ENCODE data around the gene SEC61B.

SEC61B gene

DNA sequence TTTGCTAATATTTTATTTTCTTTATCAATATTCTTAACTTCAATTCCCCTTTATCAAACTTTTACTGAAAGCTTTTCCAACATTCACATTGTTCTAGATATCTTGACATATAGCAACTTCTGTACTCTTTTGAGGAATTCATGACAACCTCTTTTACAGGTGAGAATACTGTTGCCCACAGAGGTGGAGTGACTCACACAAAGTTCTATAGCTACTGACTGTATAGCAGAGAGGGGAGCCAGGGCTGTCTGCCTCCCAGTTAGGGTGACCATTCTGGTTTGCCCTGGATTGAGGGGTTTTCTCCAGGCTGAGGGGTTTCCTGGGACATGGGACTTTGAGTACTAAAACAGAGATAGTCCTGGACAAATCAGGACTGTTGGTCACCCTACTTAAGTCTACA is 16.2 kb downstream of the SEC61B start:
- no peak for DNase-seq (ENCODE audit: low read depth)

DNA sequence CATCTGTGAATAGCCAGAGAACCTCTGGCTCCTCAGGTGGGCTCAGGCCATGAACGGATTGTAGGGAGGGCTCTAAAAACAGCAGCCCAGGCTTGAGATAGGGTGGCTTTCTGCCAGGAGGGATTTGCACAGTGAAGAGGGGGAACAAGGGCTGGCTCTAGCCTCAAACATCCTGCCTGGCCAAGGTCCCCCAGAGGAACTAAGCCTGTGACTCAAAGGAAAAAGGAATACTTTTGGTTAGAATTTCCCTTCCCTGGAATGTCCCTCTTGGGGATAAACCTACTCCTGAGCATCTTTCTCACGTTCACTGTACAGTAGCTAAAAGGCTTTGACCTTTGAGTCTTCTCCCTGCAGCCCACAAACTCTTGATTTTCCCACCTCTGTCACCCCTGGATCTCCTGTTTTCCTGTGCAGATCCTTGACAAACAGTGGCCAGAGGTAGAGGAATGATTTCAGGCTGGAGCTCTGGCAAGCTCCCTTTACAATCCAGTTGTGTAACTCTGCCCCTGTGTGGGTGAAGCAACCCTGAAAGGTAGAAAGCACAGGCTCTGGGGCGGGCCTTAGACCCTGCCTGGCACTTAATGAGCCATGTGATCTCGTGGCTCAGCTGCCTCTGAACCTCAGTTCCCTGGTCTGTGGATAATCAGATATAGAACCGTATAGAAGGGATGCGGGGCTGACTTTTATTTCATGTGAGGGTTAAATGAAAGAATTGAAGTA is 17.4 kb downstream of the SEC61B start:
- DNase-seq (ENCODE audit: low read depth): no peak

DNA sequence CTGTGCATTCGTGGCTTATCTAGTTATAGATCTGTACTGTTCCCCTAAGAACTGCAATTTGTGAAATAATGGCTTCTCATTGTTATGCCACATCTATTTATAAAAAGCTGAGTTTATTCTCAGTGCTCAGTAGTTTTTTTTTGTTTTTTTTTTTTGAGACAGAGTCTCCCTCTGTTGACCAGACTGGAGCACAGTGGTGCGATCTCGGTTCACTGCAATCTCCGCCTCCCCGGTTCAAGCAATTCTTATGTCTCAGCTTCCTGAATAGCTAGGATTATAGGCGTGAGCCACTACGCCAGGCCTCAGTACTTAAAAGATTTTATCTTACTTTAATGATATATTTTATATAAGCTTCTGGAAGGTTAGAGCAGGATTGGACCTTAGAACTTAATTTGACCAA is 19.0 kb downstream of the SEC61B start:
- no peak for DNase-seq (ENCODE audit: low read depth)

DNA sequence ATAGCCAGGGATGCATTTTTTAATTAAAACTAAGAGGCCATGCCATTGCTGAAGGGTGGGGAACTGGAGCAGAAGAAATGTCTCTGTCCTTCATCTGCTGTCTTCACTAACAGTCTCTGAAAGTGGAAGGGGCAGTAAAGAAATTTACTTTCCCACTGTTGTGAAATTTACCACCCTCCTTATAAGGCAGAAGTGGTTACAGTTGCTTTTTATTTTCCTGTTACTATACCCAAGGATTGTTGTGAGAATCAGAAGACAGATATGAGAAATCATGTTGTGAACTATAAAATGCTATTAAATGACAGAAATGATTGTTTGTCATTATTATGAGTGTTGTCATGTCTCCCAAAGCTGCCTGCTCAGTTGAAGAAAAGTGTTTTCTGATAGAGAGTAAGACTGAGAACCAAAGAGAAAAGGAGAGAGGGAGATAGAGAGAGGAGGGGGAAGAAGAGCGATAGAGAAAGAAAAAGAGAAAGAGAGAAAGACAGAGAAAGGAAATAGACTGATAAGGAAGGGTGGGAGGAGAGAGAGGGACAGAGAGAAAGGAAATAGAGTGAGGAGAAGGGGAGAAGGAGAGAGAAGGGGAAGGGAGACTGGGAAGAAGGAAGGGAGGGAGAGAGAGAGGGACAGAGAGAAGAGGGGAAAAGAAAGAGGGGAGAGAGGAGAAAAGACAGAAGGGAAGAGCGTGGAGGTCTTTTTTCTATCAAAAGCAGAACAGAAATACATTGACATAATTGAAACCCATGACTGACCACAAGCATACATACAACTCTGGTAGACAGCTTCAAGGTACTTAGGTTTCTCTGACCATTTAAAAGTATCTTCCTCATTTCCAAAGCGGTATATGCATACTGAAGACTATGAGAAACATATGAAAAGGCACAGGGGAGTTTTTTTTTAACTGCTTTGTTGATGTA is 22.5 kb downstream of the SEC61B start:
- DNase-seq (ENCODE audit: low read depth): no peak

DNA sequence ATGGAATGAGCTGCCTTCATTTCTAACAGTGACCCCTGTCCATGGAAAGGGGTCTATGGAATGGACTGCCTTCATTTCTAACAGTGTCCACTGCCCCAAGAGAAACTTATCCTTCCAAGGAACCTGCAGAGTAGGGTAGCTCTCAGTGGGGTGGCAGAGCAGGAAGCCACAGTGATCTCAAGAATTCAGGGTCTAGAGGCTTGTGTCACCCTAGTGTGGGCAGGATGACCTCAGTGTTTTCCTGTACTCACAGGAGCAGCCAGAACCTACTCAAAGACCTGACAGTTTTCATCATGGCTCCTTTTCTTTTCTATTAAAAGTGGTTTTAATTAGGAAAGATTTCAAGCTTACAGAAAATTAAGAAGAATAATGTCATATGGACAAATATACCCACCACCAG is 27.5 kb downstream of the SEC61B start:
- DNase-seq (ENCODE audit: low read depth): no peak

DNA sequence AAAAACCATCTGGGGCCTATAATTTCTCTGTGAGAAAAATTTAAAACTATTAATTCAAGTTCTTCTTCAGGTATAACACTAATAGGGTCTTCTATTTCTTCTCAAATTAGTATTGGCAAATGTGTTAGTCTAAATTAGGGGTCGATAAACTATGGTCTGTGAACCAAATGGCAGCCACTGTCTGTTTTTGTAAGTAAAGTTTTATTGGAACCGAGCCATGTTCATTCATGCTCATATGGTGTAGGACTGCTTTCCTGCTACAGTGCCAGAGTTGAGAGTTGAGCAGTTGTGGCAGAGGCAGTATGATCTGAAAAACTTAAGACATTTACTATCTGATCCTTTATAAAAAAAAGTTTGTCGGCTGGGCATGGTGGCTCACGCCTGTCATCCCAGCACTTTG is 29.1 kb downstream of the SEC61B start:
- no peak for DNase-seq (ENCODE audit: low read depth)

DNA sequence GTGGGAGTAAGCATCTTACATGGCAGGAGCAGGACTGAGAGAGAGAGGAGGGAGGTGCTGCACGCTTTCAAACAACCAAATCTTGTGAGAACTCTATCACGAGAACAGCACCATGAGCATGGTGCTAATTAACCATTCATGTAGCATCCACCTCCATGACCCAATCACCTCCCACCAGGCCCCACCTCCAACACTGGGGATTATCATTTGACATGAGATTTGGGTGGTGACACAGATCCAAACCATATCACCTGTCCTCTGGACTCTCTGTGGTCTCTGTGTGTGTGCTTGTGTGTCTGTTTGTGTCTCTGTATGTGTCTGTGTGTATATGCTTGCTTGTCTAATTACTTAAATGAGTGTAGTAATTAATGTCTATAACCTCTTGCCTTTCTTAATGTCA is 31.1 kb downstream of the SEC61B start:
- DNase-seq (ENCODE audit: low read depth): no peak

DNA sequence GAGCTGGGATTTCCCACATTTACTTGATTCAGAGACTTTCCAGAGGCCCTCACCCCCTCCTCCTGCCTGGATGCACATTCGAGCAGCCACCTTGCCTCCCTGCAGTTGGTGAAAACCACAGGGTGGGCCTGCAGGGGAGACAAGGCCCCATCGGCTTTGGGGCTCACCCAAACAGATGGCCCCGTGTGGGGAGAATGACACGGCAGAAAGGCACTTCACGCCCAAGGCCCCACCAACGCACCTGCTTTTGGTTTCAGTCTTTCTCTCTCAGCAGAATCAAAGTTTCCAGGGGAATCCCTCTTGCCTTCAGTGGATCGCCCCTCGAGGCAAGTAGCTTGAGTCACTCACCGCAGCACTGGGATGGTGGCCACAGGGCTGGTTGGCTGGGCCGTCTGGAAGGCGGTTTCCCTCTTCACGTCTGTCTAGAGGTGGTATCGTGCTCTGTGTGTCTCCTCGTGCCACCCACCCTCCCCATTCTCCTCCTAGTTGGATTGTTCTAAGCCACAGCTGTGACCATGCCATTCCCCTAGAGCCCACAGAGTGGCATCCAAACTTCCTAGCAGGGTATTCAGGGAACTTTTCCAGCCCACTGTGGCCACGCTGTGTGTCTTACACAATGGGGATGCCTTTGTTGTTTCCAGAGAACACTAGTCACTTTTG is 31.8 kb downstream of the SEC61B start:
- DNase-seq (ENCODE audit: low read depth): peak; percentile 74

DNA sequence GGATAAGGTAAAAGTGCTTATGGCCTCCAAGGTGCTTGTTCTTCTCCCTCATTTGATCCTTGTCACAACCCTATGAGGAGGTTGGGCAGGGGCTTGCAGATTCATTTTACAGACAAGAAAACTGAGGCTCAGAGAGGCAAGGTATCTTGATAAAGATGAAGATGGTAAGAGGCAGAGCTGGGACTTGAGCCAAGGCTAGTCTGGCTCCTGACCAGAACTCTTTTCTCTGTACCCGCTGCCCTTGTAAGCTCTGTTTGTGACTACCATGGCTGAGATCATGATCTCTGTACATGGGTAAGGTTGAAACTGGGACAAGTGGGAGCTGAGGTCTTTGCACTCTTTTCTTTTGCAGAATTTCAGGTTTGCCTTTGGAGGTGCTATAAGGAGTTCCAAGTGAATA is 33.6 kb downstream of the SEC61B start:
- DNase-seq (ENCODE audit: low read depth): no peak

DNA sequence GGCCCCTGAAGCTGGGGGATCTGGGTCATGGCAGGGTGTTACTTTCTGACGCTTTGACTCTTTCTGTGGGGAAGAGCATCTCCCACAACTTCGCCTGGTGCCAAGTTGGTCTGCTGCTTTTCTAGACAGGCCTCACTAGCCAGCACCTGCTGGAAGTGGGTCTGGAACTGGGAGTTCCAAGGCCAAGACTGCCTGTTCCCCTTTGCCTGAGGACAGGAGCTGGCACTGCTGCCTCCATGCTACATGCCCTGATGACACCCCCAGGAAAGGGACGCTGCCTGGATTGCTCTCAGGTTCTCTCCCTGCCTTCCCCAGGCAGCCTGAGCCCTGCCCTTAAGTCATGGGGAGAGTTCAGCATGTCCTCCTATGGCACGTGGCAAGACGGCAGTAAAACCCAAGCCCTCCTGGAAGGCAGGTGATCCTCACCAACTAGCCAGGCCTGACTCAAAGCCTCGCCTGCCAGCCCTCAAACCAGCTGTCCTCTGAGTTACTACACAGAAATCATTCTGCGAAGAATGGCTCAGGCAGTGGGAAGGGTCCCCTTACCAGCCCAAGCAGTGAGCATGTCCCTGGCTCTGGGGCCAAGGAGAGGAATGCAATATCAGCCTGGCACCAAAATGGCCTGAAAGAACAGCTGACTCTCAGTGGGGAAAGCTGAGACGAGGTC is 35.8 kb downstream of the SEC61B start:
- DNase-seq (ENCODE audit: low read depth): no peak

DNA sequence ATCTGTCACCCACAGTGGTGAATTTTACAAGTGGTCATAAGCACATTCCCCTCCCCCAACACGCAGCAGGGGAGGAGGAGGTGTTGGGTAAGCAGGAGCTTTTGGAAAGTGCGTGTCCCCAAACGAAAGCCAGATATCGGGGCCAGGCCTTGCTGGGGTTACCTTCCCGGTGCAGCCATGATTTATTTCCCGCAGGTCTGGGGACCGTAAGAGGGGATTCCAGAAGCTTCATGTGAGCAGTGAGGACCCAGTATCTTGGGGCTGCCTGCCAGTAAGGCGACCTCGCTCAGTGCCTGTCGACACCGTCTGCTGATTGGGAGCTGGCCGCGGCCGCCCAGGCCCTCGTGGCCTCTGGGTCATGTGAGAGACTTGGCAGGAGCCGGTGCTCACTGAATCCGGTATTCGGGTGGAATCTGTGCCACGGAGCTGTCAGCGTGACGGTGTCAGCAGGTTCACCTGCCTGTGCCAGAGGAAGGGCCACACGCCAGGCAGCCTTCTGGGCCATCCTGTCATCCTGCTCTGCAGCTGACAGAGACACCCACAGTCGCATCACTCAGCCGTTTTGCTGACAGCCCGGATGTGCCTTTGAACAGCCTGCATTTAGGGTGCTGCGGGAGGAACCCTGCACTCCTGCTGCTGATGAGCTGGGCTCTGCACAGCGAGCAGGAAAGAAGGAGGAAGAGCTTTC is 37.3 kb downstream of the SEC61B start:
- peak; percentile 18 for DNase-seq (ENCODE audit: low read depth)

DNA sequence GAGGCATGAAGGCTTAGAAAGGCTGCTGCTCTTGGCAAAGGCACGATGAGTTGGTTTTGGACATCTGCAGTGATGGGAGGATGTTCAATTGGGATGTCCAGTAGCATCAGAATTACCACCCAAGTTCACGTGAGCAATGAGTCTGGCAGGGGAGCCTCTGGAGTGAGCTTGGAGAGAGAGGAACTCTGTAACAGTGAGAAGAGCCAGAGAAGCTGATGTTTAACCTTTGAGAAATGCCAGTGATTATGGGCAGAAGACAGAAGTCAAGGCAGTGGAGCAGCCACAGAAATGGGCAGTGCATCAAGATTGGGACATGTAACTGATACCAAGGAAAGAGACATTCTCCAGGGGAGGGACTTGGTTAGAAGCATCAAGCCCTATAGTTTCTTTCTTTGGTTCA is 39.8 kb downstream of the SEC61B start:
- DNase-seq (ENCODE audit: low read depth): no peak

DNA sequence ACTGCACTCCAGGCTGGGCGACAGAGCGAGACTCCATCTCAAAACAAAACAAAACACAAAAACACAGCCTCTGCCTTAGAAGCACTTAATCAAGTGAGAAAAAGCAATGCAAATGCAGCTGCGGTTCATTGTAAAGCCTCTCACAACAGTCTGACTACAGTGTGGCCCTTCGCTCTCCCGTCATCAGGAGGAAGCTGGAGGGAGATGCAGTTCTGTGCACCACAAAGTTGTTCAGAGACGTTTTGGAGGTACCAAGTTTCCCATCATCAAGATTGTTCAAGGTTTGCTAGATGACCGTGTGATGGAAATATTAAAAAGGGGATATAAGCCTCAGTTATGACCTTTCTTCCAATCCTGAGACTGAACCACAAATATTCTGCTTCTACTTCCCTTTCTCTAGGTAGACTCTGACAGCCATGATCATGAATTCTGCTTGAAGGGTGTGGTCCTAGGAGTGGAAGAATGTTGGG is 40.9 kb downstream of the SEC61B start:
- DNase-seq (ENCODE audit: low read depth): no peak

DNA sequence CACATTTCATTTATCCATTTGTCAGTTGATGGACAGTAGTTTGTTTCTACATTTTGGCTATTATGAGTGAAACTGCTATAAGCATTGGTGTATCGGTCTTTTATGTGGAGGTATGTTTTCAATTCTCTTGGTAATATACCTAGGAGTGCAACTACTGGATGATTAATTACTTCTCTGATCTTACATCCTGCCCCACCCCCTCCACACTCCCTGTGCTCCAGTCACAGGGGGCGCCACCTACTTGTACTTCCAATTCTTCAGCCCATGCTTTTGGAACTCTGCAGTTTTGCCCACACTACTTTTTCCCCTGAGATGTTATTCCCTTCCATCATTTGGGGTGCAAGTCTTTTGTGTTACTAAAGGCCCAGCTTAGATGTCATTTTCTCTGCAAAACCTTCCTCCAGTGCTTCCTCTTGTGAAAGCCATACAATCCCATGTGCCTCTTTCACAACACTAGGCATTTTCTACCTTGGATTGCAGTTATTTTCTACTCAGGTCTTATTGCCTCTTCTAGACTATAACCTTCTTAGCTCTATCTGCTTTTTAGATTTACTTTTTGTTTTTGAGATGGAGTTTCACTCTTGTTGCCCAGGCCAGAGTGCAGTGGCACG is 42.1 kb downstream of the SEC61B start:
- DNase-seq (ENCODE audit: low read depth): no peak

DNA sequence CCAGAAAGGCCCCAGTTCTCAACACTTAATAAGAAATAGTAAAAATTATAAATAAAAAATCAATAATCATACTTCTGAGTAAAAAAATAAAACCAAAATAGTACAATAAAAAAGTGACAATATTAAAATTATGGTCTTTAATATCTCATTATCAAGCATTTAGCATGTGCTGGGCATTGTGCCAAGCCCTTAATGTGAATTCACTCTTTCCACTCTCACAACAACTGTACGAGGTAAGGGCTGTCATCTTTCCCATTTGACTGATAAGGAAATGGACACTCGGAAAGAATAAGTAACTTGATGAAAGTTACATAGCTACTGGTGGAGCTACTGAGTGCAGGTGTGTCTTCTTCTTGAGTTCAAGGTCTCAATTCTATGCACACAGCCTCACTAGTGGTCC is 43.6 kb downstream of the SEC61B start:
- DNase-seq (ENCODE audit: low read depth): no peak

DNA sequence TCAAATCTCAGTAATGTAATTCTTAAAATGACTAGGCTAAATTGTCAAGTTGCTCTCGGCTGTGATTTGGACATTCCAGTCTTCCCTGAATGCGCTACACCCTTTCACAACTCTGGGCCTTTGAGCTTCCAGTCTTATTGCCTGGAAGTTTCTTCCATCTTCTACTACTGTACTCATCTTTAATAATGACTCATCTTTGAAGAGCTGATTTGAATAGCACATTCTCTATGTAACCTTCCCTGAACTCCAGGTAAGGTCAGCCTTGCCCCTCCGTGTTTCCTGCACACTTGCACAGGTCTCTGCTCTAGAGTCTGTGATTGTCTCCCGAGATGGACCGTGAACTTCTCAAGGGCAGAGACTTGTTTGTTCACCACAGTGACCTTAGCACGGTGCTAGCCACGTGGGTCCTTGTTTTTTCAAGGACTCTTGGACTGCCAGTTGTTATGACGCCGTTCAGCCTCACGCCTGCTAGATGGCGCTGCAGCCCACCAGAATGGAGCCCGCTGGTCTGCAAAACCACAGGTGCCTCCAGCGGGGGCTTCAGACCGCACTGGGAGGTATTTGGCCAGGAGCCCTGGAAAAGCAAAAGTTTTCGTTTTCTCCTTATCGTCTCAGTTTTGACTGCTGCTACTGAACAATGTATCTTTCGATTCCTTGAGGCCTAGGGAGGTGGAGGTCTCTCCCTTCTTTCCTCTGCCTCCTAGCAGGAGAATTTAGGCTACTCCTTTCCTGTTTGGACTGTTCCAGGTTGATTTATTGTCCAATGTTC is 44.4 kb downstream of the SEC61B start:
- DNase-seq (ENCODE audit: low read depth): peak; percentile 24

DNA sequence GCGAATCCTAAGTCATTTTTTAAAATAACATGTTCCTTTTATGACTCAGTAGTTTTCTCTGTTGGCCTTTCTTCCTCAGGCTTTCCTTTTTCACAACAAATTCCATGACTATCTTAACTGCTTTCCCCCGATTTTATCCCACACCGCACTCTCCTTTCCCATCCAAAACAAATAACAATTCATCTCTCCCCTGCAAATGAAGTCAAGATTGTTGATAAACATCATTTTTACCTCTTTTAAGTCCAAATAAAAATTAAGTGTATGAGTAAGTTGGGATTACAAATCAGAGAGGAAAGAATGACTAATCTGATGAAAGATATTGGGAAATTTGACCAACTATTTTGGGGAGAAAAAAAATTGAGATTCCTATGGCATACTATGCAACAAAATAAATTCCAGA is 47.3 kb downstream of the SEC61B start:
- DNase-seq (ENCODE audit: low read depth): no peak

DNA sequence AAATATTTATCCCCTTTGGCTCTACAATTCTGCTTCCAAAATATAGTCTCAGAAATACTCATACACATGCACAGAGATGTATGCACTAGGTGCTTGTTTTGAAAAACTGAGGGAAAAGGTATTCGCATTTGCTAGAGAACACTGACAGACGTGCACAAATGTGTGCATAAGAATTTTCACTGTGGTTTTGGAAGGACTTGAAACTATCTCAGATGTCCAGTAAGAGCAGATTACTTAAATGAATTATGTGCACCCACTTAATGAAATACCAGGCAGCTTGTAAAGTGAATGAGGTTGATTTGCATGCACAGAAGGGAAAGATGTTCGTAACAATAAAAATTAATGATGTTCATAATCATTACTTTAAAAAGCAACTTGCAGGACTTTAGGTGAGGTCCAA is 48.4 kb downstream of the SEC61B start:
- no peak for DNase-seq (ENCODE audit: low read depth)

DNA sequence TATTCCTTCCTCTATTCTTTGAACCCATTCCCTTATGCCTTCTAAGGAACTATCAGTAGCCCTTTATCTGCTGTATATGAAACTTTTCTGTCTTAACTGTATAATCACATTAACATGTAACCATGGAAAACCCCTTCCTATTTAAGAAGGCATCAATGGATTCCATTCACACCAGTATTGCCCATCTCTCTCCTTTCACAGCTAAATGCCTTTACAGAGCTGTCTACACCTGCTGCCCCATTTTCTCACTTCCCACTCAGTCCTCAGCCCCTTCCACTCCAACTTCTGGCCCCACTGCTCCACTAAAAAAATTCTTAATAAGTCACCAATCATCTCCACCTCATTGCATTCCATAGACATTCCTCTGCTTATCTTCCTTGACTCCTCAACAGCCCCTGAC is 50.8 kb downstream of the SEC61B start:
- DNase-seq (ENCODE audit: low read depth): no peak

DNA sequence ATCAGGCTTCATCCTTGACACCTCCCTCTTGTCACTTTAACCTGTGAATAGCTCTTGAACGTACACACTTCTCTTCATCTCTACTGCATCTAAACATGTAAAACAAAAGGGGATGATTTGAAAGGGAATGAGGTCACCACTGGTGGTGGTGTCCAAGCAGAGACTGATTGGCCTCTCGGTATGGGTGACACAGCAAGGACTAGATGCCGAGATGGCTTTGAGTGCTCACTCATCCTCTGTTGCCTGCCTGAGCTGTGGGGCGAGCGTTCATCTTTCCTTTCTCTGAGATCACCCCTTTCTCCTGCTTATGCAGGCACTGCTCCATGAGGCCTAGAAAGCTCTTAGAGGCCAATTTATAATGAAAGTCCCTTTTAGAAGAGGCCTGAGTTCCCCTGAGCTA is 51.9 kb downstream of the SEC61B start:
- DNase-seq (ENCODE audit: low read depth): no peak

DNA sequence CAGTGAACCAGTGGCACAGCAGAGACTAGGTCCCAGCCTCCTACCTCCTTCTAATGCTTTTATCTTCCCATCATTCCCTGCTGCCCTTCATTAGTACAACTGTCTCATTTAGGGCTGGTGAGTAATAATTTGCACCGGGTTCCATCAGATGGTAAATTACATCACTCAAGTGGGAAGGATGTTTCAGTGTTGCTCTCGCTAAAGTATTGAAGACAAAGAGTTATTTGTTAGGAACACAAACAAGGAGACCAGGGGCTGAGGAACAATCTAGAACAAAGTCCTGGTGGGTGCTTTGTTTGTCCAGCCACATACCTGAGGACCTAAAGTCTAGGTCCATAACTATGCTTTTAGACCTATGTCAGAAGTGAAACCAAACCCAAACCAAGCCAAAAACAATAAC is 52.4 kb downstream of the SEC61B start:
- DNase-seq (ENCODE audit: low read depth): no peak

Data from stimulated activated CD4-positive, alpha-beta T cell treated with anti-CD3 and anti-CD28 coated beads, Interleukin-2, amount 100 ng/mL, for 4 hours (primary cell).